A549 (cell line): ENCODE measurements around the gene KCNK3.

ENCODE experiments used
- CBX2 ChIP-seq: fragments of 200-600 bp; sonication (generic); IDR thresholded peaks from 2 replicates; pipeline ENCODE4 v1.6.1; 2016; ENCODE audit warnings: low read depth, mild to moderate bottlenecking, borderline replicate concordance
- CHD2 ChIP-seq: fragments of 150-350 bp; IDR thresholded peaks from 2 replicates; pipeline ENCODE4 v1.6.1; 2014; ENCODE audit warnings: low read length; ENCODE audit not compliant: partially characterized antibody
- CHD4 ChIP-seq: fragments of 200-600 bp; sonication (generic); IDR thresholded peaks from 2 replicates; pipeline ENCODE4 v1.6.1; 2016; ENCODE audit warnings: antibody characterized with exemption, mild to moderate bottlenecking, borderline replicate concordance
- EP300 ChIP-seq, 2 experiments: fragments of >200 bp; sonication (Bioruptor Twin); formaldehyde crosslinking; IDR thresholded peaks; 2 replicates in 1 of 2; 3 replicates in 1 of 2; pipeline ENCODE4 v1.6.1; 2016 to 2017
- FOSL2 ChIP-seq, 2 experiments: fragments of 450-650 bp in 1 of 2; fragments of >200 bp in 1 of 2; sonication (Bioruptor Twin) in 1 of 2; formaldehyde crosslinking; IDR thresholded peaks; 2 replicates each; pipeline versions ENCODE4 v1.5.0 to v1.6.1; 2016 to 2020; ENCODE audit warnings: mild to moderate bottlenecking in 1 of 2, moderate library complexity in 1 of 2
- RCOR1 ChIP-seq: fragments of 150-350 bp; IDR thresholded peaks from 2 replicates; pipeline ENCODE4 v1.6.1; 2014; ENCODE audit warnings: antibody characterized with exemption, low read length, low read depth
- RFX5 ChIP-seq: fragments of 450-650 bp; IDR thresholded peaks from 2 replicates; pipeline ENCODE4 v1.7.1; 2014; ENCODE audit warnings: antibody characterized with exemption, mild to moderate bottlenecking, moderate library complexity
- TF ChIP-seq, protein P1 (sequence below): fragments of 150-350 bp; IDR thresholded peaks from 2 replicates; pipeline ENCODE4 v1.6.1; 2014; ENCODE audit warnings: low read depth, mild to moderate bottlenecking, low read length
- TF ChIP-seq, protein P2 (sequence below): fragments of >200 bp; sonication (Bioruptor Twin); formaldehyde crosslinking; IDR thresholded peaks from 3 replicates; pipeline ENCODE4 v1.5.1; 2016
- TF ChIP-seq, protein P3 (sequence below): IDR thresholded peaks from 2 replicates; pipeline ENCODE4 v1.6.1; 2012

DNA sequence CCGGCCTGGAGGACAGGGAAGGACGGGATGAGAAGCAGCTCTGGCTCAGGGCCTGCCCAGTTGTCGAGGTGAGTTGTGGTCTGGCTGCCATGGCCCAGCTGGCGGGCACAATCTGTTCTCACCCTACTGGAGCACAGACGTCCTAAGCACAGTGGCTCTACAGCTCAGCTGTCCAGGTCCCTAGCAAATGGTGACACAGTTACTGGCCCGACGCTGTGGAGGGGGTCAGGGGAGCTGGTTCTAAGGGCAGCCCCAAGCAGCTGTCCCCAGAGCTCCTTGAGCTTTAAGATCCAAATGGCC lies 32.9 kb downstream of the KCNK3 start:
- TF ChIP-seq RCOR1 (no peak), EP300 (IDR thresholded peaks at IDR 0.05) (no peak), FOSL2 (IDR thresholded peaks at IDR 0.05) (no peak), FOSL2 (CRISPR knock-in tag; IDR thresholded peaks at IDR 0.05) (no peak), CHD2 (no peak), RFX5 (no peak), CBX2 (no peak), CHD4 (no peak)
- TF ChIP-seq, protein P1, sequence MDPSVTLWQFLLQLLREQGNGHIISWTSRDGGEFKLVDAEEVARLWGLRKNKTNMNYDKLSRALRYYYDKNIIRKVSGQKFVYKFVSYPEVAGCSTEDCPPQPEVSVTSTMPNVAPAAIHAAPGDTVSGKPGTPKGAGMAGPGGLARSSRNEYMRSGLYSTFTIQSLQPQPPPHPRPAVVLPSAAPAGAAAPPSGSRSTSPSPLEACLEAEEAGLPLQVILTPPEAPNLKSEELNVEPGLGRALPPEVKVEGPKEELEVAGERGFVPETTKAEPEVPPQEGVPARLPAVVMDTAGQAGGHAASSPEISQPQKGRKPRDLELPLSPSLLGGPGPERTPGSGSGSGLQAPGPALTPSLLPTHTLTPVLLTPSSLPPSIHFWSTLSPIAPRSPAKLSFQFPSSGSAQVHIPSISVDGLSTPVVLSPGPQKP: no peak
- TF ChIP-seq, protein P2, sequence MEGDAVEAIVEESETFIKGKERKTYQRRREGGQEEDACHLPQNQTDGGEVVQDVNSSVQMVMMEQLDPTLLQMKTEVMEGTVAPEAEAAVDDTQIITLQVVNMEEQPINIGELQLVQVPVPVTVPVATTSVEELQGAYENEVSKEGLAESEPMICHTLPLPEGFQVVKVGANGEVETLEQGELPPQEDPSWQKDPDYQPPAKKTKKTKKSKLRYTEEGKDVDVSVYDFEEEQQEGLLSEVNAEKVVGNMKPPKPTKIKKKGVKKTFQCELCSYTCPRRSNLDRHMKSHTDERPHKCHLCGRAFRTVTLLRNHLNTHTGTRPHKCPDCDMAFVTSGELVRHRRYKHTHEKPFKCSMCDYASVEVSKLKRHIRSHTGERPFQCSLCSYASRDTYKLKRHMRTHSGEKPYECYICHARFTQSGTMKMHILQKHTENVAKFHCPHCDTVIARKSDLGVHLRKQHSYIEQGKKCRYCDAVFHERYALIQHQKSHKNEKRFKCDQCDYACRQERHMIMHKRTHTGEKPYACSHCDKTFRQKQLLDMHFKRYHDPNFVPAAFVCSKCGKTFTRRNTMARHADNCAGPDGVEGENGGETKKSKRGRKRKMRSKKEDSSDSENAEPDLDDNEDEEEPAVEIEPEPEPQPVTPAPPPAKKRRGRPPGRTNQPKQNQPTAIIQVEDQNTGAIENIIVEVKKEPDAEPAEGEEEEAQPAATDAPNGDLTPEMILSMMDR: no peak
- TF ChIP-seq, protein P3, sequence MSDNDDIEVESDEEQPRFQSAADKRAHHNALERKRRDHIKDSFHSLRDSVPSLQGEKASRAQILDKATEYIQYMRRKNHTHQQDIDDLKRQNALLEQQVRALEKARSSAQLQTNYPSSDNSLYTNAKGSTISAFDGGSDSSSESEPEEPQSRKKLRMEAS: no peak
